Trophoblast cell (in vitro differentiated cells and primary cell): ENCODE measurements around the gene CALM3.

Experiments used
- DNase-seq, 2 donors: peaks; one replicate each; pipeline ENCODE4 v3.0.0-alpha.2; 2016
- H2AFZ ChIP-seq: 2 replicates; pipeline ENCODE4 v1.6.1; 2013; ENCODE audit warnings: low read length, moderate library complexity, mild to moderate bottlenecking; ENCODE audit not compliant: insufficient read depth, poor library complexity
- H2AK5ac ChIP-seq: 2 replicates; pipeline ENCODE4 v1.6.1; 2013; ENCODE audit warnings: mild to moderate bottlenecking, low read length
- H2BK120ac ChIP-seq: 2 replicates; pipeline ENCODE4 v1.6.1; 2013; ENCODE audit warnings: low read length, mild to moderate bottlenecking, moderate library complexity; ENCODE audit not compliant: insufficient read depth, poor library complexity
- H2BK12ac ChIP-seq: 2 replicates; pipeline ENCODE4 v1.6.1; 2013; ENCODE audit warnings: mild to moderate bottlenecking, low read length, moderate library complexity
- H2BK5ac ChIP-seq: 2 replicates; pipeline ENCODE4 v1.6.1; 2013; ENCODE audit warnings: low read length, low read depth, moderate library complexity, mild to moderate bottlenecking; ENCODE audit not compliant: poor library complexity
- H3K14ac ChIP-seq: 2 replicates; pipeline ENCODE4 v1.6.1; 2013; ENCODE audit warnings: mild to moderate bottlenecking, low read length
- H3K18ac ChIP-seq: 2 replicates; pipeline ENCODE4 v1.6.1; 2013; ENCODE audit warnings: mild to moderate bottlenecking, low read length
- H3K23ac ChIP-seq: 2 replicates; pipeline ENCODE4 v1.6.1; 2013; ENCODE audit warnings: low read length
- H3K27ac ChIP-seq: 2 replicates; pipeline ENCODE4 v1.5.1; 2013; ENCODE audit warnings: low read depth, mild to moderate bottlenecking, inconsistent platforms, low read length, moderate library complexity
- H3K27me3 ChIP-seq: 2 replicates; pipeline ENCODE4 v1.6.1; 2013; ENCODE audit warnings: inconsistent platforms, mild to moderate bottlenecking, low read length, moderate library complexity; ENCODE audit not compliant: insufficient read depth
- H3K36me3 ChIP-seq, 2 experiments: 1 replicate in 1 of 2; 2 replicates in 1 of 2; pipeline ENCODE4 v1.6.1; 2013; ENCODE audit warnings: low read length in 2 of 2, mild to moderate bottlenecking in 2 of 2, moderate library complexity in 1 of 2; ENCODE audit not compliant: insufficient read depth in 2 of 2, control insufficient read depth in 1 of 2
- H3K4ac ChIP-seq: 2 replicates; pipeline ENCODE4 v1.6.1; 2013; ENCODE audit warnings: low read depth, mild to moderate bottlenecking, low read length, moderate library complexity
- H3K4me1 ChIP-seq, 2 experiments: 1 replicate in 1 of 2; 2 replicates in 1 of 2; pipeline ENCODE4 v1.6.1; 2013; ENCODE audit warnings: low read length in 2 of 2, mild to moderate bottlenecking in 2 of 2, moderate library complexity in 1 of 2; ENCODE audit not compliant: insufficient read depth in 2 of 2, control insufficient read depth in 1 of 2
- H3K4me2 ChIP-seq: 2 replicates; pipeline ENCODE4 v1.6.1; 2013; ENCODE audit warnings: inconsistent platforms, mild to moderate bottlenecking, low read length, moderate library complexity
- H3K4me3 ChIP-seq: 2 replicates; pipeline ENCODE4 v1.5.1; 2013; ENCODE audit warnings: mild to moderate bottlenecking, low read depth, low read length, inconsistent platforms
- H3K79me1 ChIP-seq: one replicate; pipeline ENCODE4 v1.6.1; 2013; ENCODE audit warnings: low read length
- H3K79me2 ChIP-seq: 2 replicates; pipeline ENCODE4 v1.6.1; 2013; ENCODE audit warnings: low read length, mild to moderate bottlenecking; ENCODE audit not compliant: control insufficient read depth, insufficient read depth, poor library complexity
- H3K9ac ChIP-seq: 2 replicates; pipeline ENCODE4 v1.6.1; 2013; ENCODE audit warnings: mild to moderate bottlenecking, low read length
- H3K9me3 ChIP-seq: 2 replicates; pipeline ENCODE4 v1.6.1; 2013; ENCODE audit warnings: low read depth, mild to moderate bottlenecking, control low read depth, inconsistent platforms, low read length; ENCODE audit not compliant: insufficient read depth
- H4K12ac ChIP-seq: 2 replicates; pipeline ENCODE4 v1.6.1; 2013; ENCODE audit warnings: low read depth, mild to moderate bottlenecking, low read length, moderate library complexity
- H4K8ac ChIP-seq: 2 replicates; pipeline ENCODE4 v1.6.1; 2013; ENCODE audit warnings: low read depth, mild to moderate bottlenecking, low read length, moderate library complexity
- H4K91ac ChIP-seq: one replicate; pipeline ENCODE4 v1.6.1; 2013; ENCODE audit warnings: low read depth, mild to moderate bottlenecking, low read length, moderate library complexity
- WGBS: extraction: QIAGEN DNeasy Blood & Tissue Kit; methylation state at CpG from one replicate; pipeline ENCODE4 v1.1.7; 2013; ENCODE audit warnings: missing lambda C conversion rate; ENCODE audit not compliant: insufficient read length, insufficient coverage; ENCODE audit errors: extremely low coverage; 5-methylcytosine and 5-hydroxymethylcytosine counted together

Gene CALM3

GRCh38 chr19:46599716-46600373 lies 1.3 kb upstream of the CALM3 start:
- no peak overlapping the region for H2BK5ac ChIP-seq
- peaks cover 26% of the 10 kb centered on the region for H3K79me2 ChIP-seq
- peak overlapping the region; percentile 72 for H2AFZ ChIP-seq
- H3K4me2 ChIP-seq, result peak overlapping the region; percentile 72
- H3K27me3 ChIP-seq, result no peaks in the 10 kb centered on the region
- peak overlapping the region; percentile 16 for H3K4me3 ChIP-seq
- H2BK12ac ChIP-seq, result no peak overlapping the region
- peak overlapping the region; percentile 65 for H2AK5ac ChIP-seq
- peak overlapping the region; percentile 96 for H3K14ac ChIP-seq
- peak overlapping the region; percentile 87 for H4K8ac ChIP-seq
- peaks cover 0 to 8% of the 10 kb centered on the region in 2 experiments for H3K36me3 ChIP-seq
- peak overlapping the region; percentile 76 for H3K4ac ChIP-seq
- H3K27ac ChIP-seq, result no peak overlapping the region
- peaks cover 14% of the 10 kb centered on the region for H3K79me1 ChIP-seq
- no peak overlapping the region for H3K23ac ChIP-seq
- H3K4me1 ChIP-seq, result peaks cover 11 to 13% of the 10 kb centered on the region in 2 experiments
- H4K91ac ChIP-seq, result peak overlapping the region; percentile 97
- WGBS, result no CpG with 5 or more reads among the region's 9 CpGs
- H2BK120ac ChIP-seq, result no peak overlapping the region
- peaks cover 2% of the 10 kb centered on the region for H3K9me3 ChIP-seq
- H3K18ac ChIP-seq, result peak overlapping the region; percentile 87
- H4K12ac ChIP-seq, result peak overlapping the region; percentile 78
- H3K9ac ChIP-seq, result no peak overlapping the region
- no peak for DNase-seq

DNA sequence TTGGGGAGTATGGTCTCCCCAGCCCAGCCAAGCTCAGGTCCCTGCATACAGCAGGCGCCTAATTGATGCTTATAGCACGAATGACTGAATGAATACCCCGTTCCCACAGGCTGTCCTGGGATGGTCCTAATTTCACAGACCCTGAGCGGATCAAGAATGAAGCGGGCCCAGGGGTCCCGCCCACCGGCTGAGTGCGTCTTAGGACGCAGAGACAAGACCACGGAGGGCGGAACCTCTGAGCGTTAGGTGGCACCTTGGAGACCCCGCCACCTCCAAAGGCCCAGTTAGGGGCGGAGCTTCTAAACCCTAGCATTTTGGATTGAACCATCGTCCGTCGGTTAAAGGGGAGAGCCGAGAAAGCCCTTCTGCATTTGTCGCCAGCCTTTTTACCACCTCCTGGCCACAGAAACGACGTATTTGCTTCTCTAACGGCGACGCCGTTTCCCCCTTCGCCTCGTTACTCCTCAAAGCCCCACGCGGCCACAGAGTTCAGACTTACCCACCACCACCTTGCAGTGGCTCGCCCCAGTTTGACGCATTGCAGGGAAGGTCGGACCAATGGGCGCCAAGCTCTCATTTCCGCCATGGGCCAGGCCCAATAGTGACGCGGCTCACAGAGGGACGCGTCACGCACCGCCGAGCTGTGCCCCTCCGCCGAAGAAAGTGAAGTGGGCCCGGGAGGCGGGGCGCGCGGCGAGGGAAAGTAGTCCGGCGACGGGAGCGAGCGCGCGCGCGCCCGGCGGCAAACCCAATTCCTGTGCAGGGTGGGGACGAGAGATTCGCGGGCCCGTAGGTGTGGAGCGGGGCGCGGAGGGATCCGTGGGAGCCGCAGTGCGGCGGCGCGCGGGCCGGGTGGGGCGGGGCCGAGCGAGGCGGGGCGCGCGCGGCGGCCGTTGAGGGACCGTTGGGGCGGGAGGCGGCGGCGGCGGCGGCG lies 479 bp upstream of the CALM3 start:
- H2BK120ac ChIP-seq, result peak overlapping the region; percentile 98
- no peak overlapping the region for H3K23ac ChIP-seq
- H3K4me2 ChIP-seq, result peak overlapping the region; percentile 72
- peak overlapping the region; percentile 89 for H3K27ac ChIP-seq
- peak overlapping the region; percentile 97 for H4K91ac ChIP-seq
- no peaks in the 10 kb centered on the region for H3K27me3 ChIP-seq
- peak overlapping the region; percentile 96 for H2BK5ac ChIP-seq
- DNase-seq, result peak; percentile 93 to 100
- peak overlapping the region; percentile 65 for H2AK5ac ChIP-seq
- peak overlapping the region; percentile 95 for H3K4me3 ChIP-seq
- peak overlapping the region; percentile 87 for H3K18ac ChIP-seq
- H3K79me1 ChIP-seq, result peaks cover 14% of the 10 kb centered on the region
- peak overlapping the region; percentile 76 for H3K4ac ChIP-seq
- H2BK12ac ChIP-seq, result peak overlapping the region; percentile 50
- peaks cover 2% of the 10 kb centered on the region for H3K9me3 ChIP-seq
- H2AFZ ChIP-seq, result peak overlapping the region; percentile 94
- peak overlapping the region; percentile 96 for H3K9ac ChIP-seq
- H4K8ac ChIP-seq, result peak overlapping the region; percentile 88
- WGBS, result no CpG with 5 or more reads among the region's 93 CpGs
- peaks cover 5 to 16% of the 10 kb centered on the region in 2 experiments for H3K36me3 ChIP-seq
- peaks cover 11 to 13% of the 10 kb centered on the region in 2 experiments for H3K4me1 ChIP-seq
- H4K12ac ChIP-seq, result peak overlapping the region; percentile 78
- H3K14ac ChIP-seq, result peak overlapping the region; percentile 96
- peaks cover 26% of the 10 kb centered on the region for H3K79me2 ChIP-seq

DNA sequence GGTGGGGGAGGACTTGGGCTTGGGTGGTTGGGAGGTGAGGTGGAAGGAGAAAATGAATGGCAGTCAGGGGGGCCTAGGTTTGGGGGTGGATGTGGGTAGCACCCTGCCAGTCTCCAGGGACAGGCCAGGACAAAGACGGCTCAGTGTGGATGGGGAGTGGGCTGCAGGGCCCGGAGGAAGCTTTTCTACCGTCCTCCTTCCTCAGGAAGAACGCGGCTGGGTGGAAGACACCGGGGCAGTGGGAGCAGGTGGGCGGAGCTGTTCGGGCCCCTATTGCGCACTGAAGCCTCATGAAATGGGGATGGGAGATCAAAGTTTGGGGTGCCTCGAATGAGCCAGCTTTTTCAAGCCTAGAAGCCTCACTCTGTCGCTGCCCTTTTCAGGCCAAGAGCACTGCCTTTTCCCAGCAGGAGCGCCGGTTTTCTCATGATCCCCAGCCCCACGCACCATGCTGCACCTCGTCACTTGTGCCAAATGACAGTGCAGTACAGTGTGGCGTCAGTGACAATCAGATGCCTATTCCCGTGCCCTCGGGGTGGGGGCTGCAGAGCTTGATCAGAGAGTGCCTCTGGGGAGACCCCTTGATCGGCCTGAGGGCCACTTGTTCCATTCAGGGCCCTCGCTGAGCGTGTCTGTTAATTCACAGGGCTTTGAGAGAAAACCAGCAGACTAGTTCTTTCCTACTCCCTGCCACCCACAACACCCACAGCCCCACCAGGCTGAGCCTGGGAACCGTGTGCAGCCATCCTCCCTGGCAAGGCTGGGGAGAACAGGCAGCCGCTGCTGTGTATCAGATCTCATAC lies 1.5 kb downstream of the CALM3 start:
- H2BK120ac ChIP-seq, result no peak overlapping the region
- H3K4me1 ChIP-seq, result peaks cover 11 to 13% of the 10 kb centered on the region in 2 experiments
- no peak overlapping the region for H2AFZ ChIP-seq
- DNase-seq, result no peak
- no peak overlapping the region for H3K18ac ChIP-seq
- H2AK5ac ChIP-seq, result no peak overlapping the region
- H3K27me3 ChIP-seq, result no peaks in the 10 kb centered on the region
- peak overlapping the region; percentile 95 for H3K4me3 ChIP-seq
- WGBS, result no CpG with 5 or more reads among the region's 23 CpGs
- H3K14ac ChIP-seq, result no peak overlapping the region
- H3K79me1 ChIP-seq, result peaks cover 14% of the 10 kb centered on the region
- peaks cover 24 to 33% of the 10 kb centered on the region in 2 experiments for H3K36me3 ChIP-seq
- H3K9me3 ChIP-seq, result peaks cover 2% of the 10 kb centered on the region
- H4K12ac ChIP-seq, result no peak overlapping the region
- H3K9ac ChIP-seq, result no peak overlapping the region
- H2BK12ac ChIP-seq, result no peak overlapping the region
- no peak overlapping the region for H3K27ac ChIP-seq
- no peak overlapping the region for H3K23ac ChIP-seq
- H2BK5ac ChIP-seq, result no peak overlapping the region
- H3K4me2 ChIP-seq, result peak overlapping the region; percentile 90
- H4K8ac ChIP-seq, result no peak overlapping the region
- H3K79me2 ChIP-seq, result peaks cover 26% of the 10 kb centered on the region
- H3K4ac ChIP-seq, result peak overlapping the region; percentile 93
- H4K91ac ChIP-seq, result no peak overlapping the region

DNA sequence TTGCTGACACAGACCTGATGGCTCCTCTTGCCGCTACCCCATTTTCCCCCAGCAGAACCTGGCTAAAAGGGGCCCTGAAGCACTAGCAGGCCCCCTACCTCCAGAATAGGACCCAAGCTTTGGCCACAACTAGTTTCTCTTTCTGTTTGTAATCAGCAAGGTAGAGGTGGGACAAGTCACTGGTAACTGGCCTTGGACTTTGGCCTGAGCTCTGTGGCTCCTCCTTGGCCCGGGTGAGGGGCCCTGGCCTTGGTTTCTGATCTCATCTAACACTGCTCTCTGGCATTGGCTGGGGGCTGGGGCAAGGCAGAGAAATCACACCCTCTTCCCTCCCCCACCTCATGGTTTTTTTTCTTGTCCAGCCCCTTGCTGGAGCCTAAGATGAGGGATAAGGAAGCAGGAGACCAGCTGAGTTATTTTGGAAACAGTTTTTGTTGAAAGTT lies 2.1 kb downstream of the CALM3 start:
- Histone ChIP-seq H3K9me3 (peaks cover 2% of the 10 kb centered on the region), H3K9ac (no peak overlapping the region), H2BK12ac (no peak overlapping the region), H2BK5ac (no peak overlapping the region), H3K27me3 (no peaks in the 10 kb centered on the region), H3K14ac (no peak overlapping the region), H2AFZ (no peak overlapping the region), H3K4me3 (no peak overlapping the region), H3K36me3 (peaks cover 30 to 39% of the 10 kb centered on the region in 2 experiments), H2BK120ac (no peak overlapping the region), H3K4me1 (peaks cover 11 to 13% of the 10 kb centered on the region in 2 experiments), H4K91ac (no peak overlapping the region), H3K79me2 (peaks cover 26% of the 10 kb centered on the region), H2AK5ac (no peak overlapping the region), H3K4ac (peak overlapping the region; percentile 93), H3K79me1 (peaks cover 14% of the 10 kb centered on the region), H4K12ac (no peak overlapping the region), H3K18ac (no peak overlapping the region), H4K8ac (no peak overlapping the region), H3K27ac (no peak overlapping the region), H3K4me2 (peak overlapping the region; percentile 90), H3K23ac (no peak overlapping the region)
- no peak for DNase-seq
- no CpG with 5 or more reads among the region's 2 CpGs for WGBS
